H1 (cell line): ENCODE data around the gene ZDHHC1. TPM values are rescaled to one million over a fixed set of nuclear protein-coding genes. Genes with fewer than 3 reads are reported as not detected.

Experiments used
- CTCF ChIA-PET: fragments of 300-600 bp; sonication (Branson Sonifier 250); formaldehyde crosslinking; loops from one replicate; lab custom pipeline; 2021; ENCODE audit not compliant: partially characterized antibody; lab: Charles Lee
- POLR2A ChIA-PET: fragments of 300-600 bp; sonication (Branson Sonifier 250); formaldehyde crosslinking; loops from one replicate; lab custom pipeline; 2021; ENCODE audit warnings: inconsistent platforms; ENCODE audit not compliant: partially characterized antibody; lab: Charles Lee
- DNase-seq, 2 experiments: peaks; one replicate each; pipeline versions ENCODE4 v3.0.0 to v3.0.0-alpha.2; 2010 to 2022; ENCODE audit warnings: low spot score in 2 of 2, low read depth in 1 of 2, mixed read lengths in 1 of 2
- FAIRE-seq: peaks from 2 replicates; lab custom pipeline; 2011; peaks lifted over from hg19 to GRCh38; lab: Jason Lieb, UNC
- H2AFZ ChIP-seq: 2 replicates; pipeline ENCODE4 v1.8.1; 2012; ENCODE audit warnings: low read length, inconsistent platforms
- H2AK5ac ChIP-seq: 2 replicates; pipeline ENCODE4 v1.6.1; 2013; ENCODE audit warnings: low read depth, low read length
- H2BK120ac ChIP-seq: replicated peaks from 2 replicates; pipeline ENCODE3; 2013; ENCODE audit warnings: low read depth, low read length, inconsistent platforms
- H2BK12ac ChIP-seq: 2 replicates; pipeline ENCODE4 v1.6.1; 2013; ENCODE audit warnings: low read depth, low read length
- H2BK15ac ChIP-seq: 2 replicates; pipeline ENCODE4 v1.6.1; 2013; ENCODE audit warnings: low read length
- H2BK20ac ChIP-seq: 2 replicates; pipeline ENCODE4 v1.6.1; 2013; ENCODE audit warnings: low read length
- H2BK5ac ChIP-seq: 2 replicates; pipeline ENCODE4 v1.6.1; 2013; ENCODE audit warnings: low read depth, low read length
- H3K14ac ChIP-seq: 2 replicates; pipeline ENCODE4 v1.6.1; 2013; ENCODE audit warnings: inconsistent platforms; ENCODE audit not compliant: insufficient read length
- H3K18ac ChIP-seq: 2 replicates; pipeline ENCODE4 v1.6.1; 2013; ENCODE audit warnings: low read length; ENCODE audit errors: extremely low read depth
- H3K23ac ChIP-seq: 2 replicates; pipeline ENCODE4 v1.6.1; 2013; ENCODE audit warnings: inconsistent platforms; ENCODE audit not compliant: insufficient read length
- H3K23me2 ChIP-seq: 2 replicates; pipeline ENCODE4 v1.6.1; 2013; ENCODE audit warnings: low read depth, low read length
- H3K27ac ChIP-seq: 2 replicates; pipeline ENCODE4 v1.6.1; 2011; ENCODE audit warnings: low read depth, low read length, inconsistent platforms
- H3K27me3 ChIP-seq, 4 experiments: replicated peaks in 1 of 4; 1 replicate in 1 of 4; 2 replicates in 3 of 4; pipeline versions ENCODE4 v1.6.1 to v1.8.1; 2011 to 2013; ENCODE audit warnings: low read length in 3 of 4, mild to moderate bottlenecking in 3 of 4, inconsistent platforms in 2 of 4, mixed read lengths in 2 of 4, moderate library complexity in 1 of 4; ENCODE audit not compliant: control insufficient read depth in 3 of 4, insufficient read depth in 3 of 4; ENCODE audit errors: extremely low read depth in 1 of 4
- H3K36me3 ChIP-seq, 4 experiments: 2 replicates each; pipeline versions ENCODE4 v1.6.1 to v1.8.1; 2011 to 2013; ENCODE audit warnings: mild to moderate bottlenecking in 4 of 4, low read length in 3 of 4, moderate library complexity in 2 of 4, control low read depth in 1 of 4, inconsistent platforms in 1 of 4; ENCODE audit not compliant: insufficient read depth in 4 of 4, control insufficient read depth in 2 of 4
- H3K4ac ChIP-seq: replicated peaks from 2 replicates; pipeline ENCODE3; 2013; ENCODE audit warnings: low read length, low read depth, mixed read lengths, inconsistent platforms; ENCODE audit not compliant: insufficient read length
- H3K4me1 ChIP-seq, 4 experiments: replicated peaks in 1 of 4; 1 replicate in 1 of 4; 2 replicates in 3 of 4; pipeline versions ENCODE4 v1.6.1 to v1.8.1; 2011 to 2013; ENCODE audit warnings: low read length in 3 of 4, inconsistent platforms in 2 of 4, mixed read lengths in 1 of 4; ENCODE audit not compliant: insufficient read depth in 4 of 4, control insufficient read depth in 3 of 4
- H3K4me2 ChIP-seq, 2 experiments: 2 replicates each; pipeline versions ENCODE4 v1.6.1 to v1.8.1; 2011 to 2013; ENCODE audit warnings: low read depth in 2 of 2, low read length in 2 of 2, control low read depth in 1 of 2, inconsistent platforms in 1 of 2, mild to moderate bottlenecking in 1 of 2; ENCODE audit not compliant: insufficient read depth in 1 of 2
- H3K4me3 ChIP-seq, 4 experiments: fragments of 200-600, 300-600 bp in 1 of 4; sonication (generic), shearing (Covaris generic), sonication (Bioruptor Twin) in 1 of 4; 2 replicates each; pipeline versions ENCODE4 v1.5.1 to v1.8.1; 2011 to 2016; ENCODE audit warnings: low read length in 4 of 4, low read depth in 3 of 4, control low read depth in 2 of 4, inconsistent platforms in 2 of 4, mild to moderate bottlenecking in 2 of 4, mixed read lengths in 1 of 4, moderate library complexity in 1 of 4; ENCODE audit not compliant: insufficient read depth in 2 of 4; ENCODE audit errors: extremely low read depth in 1 of 4
- H3K56ac ChIP-seq: replicated peaks from 2 replicates; pipeline ENCODE3; 2013; ENCODE audit warnings: low read depth, mild to moderate bottlenecking, mixed read lengths, low read length, inconsistent platforms; ENCODE audit not compliant: insufficient read length
- H3K79me1 ChIP-seq: 2 replicates; pipeline ENCODE4 v1.6.1; 2013; ENCODE audit warnings: low read depth, low read length, control low read depth
- H3K79me2 ChIP-seq, 2 experiments: 2 replicates each; pipeline versions ENCODE4 v1.6.1 to v1.8.1; 2012 to 2013; ENCODE audit warnings: low read length in 2 of 2, mild to moderate bottlenecking in 2 of 2, inconsistent platforms in 1 of 2; ENCODE audit not compliant: insufficient read depth in 2 of 2, control insufficient read depth in 1 of 2
- H3K9ac ChIP-seq, 4 experiments: replicated peaks in 1 of 4; 1 replicate in 1 of 4; 2 replicates in 3 of 4; pipeline versions ENCODE4 v1.6.1 to v1.8.1; 2011 to 2013; ENCODE audit warnings: low read depth in 3 of 4, low read length in 3 of 4, control low read depth in 2 of 4, mild to moderate bottlenecking in 2 of 4, moderate library complexity in 2 of 4, inconsistent platforms in 1 of 4; ENCODE audit errors: extremely low read depth in 1 of 4
- H3K9me3 ChIP-seq, 2 experiments: 2 replicates each; pipeline versions ENCODE4 v1.6.1 to v1.8.1; 2012 to 2013; ENCODE audit warnings: mild to moderate bottlenecking in 2 of 2, moderate library complexity in 2 of 2, control low read depth in 1 of 2, inconsistent platforms in 1 of 2, low read depth in 1 of 2, low read length in 1 of 2, mixed read lengths in 1 of 2; ENCODE audit not compliant: insufficient read depth in 2 of 2
- H4K20me1 ChIP-seq, 2 experiments: replicated peaks in 1 of 2; 2 replicates each; pipeline versions ENCODE3 to v1.8.1; 2011 to 2013; ENCODE audit warnings: inconsistent platforms in 2 of 2, low read length in 2 of 2, mild to moderate bottlenecking in 1 of 2; ENCODE audit not compliant: insufficient read depth in 2 of 2, control insufficient read depth in 1 of 2
- H4K5ac ChIP-seq: 2 replicates; pipeline ENCODE4 v1.6.1; 2013; ENCODE audit warnings: low read length, low read depth, mixed read lengths, inconsistent platforms; ENCODE audit not compliant: insufficient read length
- H4K8ac ChIP-seq: 2 replicates; pipeline ENCODE4 v1.8.0; 2013; ENCODE audit warnings: mild to moderate bottlenecking, moderate library complexity, low read length, inconsistent platforms; ENCODE audit not compliant: insufficient read depth; ENCODE audit errors: extremely low read depth
- H4K91ac ChIP-seq: replicated peaks from 2 replicates; pipeline ENCODE3; 2013; ENCODE audit warnings: low read length, mixed read lengths, inconsistent platforms; ENCODE audit not compliant: insufficient read length
- PHF8 ChIP-seq: fragments of 200-600 bp; sonication (generic); conservative IDR thresholded peaks from 2 replicates; pipeline ENCODE4 v1.7.1; 2012; ENCODE audit warnings: low read depth, mild to moderate bottlenecking, inconsistent platforms, low read length, moderate library complexity
- WGBS, 2 experiments: shearing (Covaris generic) in 1 of 2; methylation state at CpG; one replicate each; pipeline versions ENCODE4 v1.1.6 to v1.1.7; 2013 to 2015; ENCODE audit warnings: low lambda C conversion rate in 2 of 2, mixed read lengths in 2 of 2, inconsistent platforms in 1 of 2, low coverage in 1 of 2, missing lambda C conversion rate in 1 of 2; ENCODE audit not compliant: insufficient replicate concordance in 2 of 2, insufficient coverage in 1 of 2, insufficient read length in 1 of 2; ENCODE audit errors: extremely low coverage in 1 of 2, missing lambda C conversion rate in 1 of 2; 5-methylcytosine and 5-hydroxymethylcytosine counted together
- polyA plus RNA-seq, 7 experiments: library from polyadenylated mRNA; depleted of rRNA in 3 of 7; stranded (reverse) in 5 of 7; unstranded in 2 of 7; fragments of >200 nt in 5 of 7; fragments of 200-250 nt in 2 of 7; gene quantifications; 1 replicate in 5 of 7; 2 replicates in 1 of 7; 4 replicates in 1 of 7; pipeline versions ENCODE4 v1.2.1 to v1.2.3, GENCODE V29; 2011 to 2013; ENCODE audit warnings: missing spikeins in 2 of 7, mixed read lengths in 2 of 7
- total RNA-seq: library from RNA; stranded (reverse); fragmentation: NEBNext Ultra II Directional; extraction: Animal tissue kit (Norgen Biotek cat#: 25700); gene quantifications from 2 replicates; pipeline ENCODE4 v1.2.1, GENCODE V29; 2021

ZDHHC1 gene
- total and polyA plus RNA-seq, 2 of the 8 experiments (the other 6 are each of a cell fraction or from before 2014, with no cell fraction given): 3.1 to 4.9 TPM

GRCh38 chr16:67460961-67461360 lies 44.7 kb upstream of the ZDHHC1 start:
- Histone ChIP-seq H3K9me3 (no peaks in the 10 kb centered on the region), H4K8ac (peak overlapping the region; percentile 41; the same call in 1 of the 2 replicates), H3K23me2 (no peaks in the 10 kb centered on the region), H3K18ac (no peak overlapping the region), H3K27me3 (no peaks in the 10 kb centered on the region), H2AFZ (no peak overlapping the region), H3K4me2 (no peak overlapping the region), H3K9ac (no peak overlapping the region), H3K23ac (no peak overlapping the region), H3K36me3 (no peaks in the 10 kb centered on the region), H2BK5ac (no peak overlapping the region), H2AK5ac (no peak overlapping the region), H3K14ac (no peak overlapping the region), H3K79me2 (peaks cover 0 to 9% of the 10 kb centered on the region in 2 experiments; a peak in 1 of 4 replicates), H3K79me1 (peaks cover 4% of the 10 kb centered on the region), H3K4me1 (peaks cover 0 to 5% (median 2%) of the 10 kb centered on the region in 4 experiments; a peak in 4 of 7 replicates), H2BK12ac (no peak overlapping the region), H4K5ac (no peak overlapping the region), H3K4me3 (no peak overlapping the region), H4K91ac (no peak overlapping the region), H3K4ac (no peak overlapping the region), H3K27ac (no peak overlapping the region), H2BK15ac (no peak overlapping the region), H2BK120ac (no peak overlapping the region), H3K56ac (no peak overlapping the region), H2BK20ac (no peak overlapping the region), H4K20me1 (peaks cover 23% of the 10 kb centered on the region in 2 experiments)
- FAIRE-seq (no peak), DNase-seq (no peak)
- WGBS, 2 experiments: 88% methylated on average over 2 of the region's 2 CpGs; no CpG with 5 or more reads in 1 of the 2 experiments
- CTCF ChIA-PET: interaction anchor here (0.8 to 28.6 kb wide), 6 partner anchors 12 to 200 kb away, joined by 3 to 683 read pairs (median 6); partner anchors contain the start of gene HSD11B2
- POLR2A ChIA-PET: no interaction called here
- no peak for TF ChIP-seq PHF8
